ENCODE data around the gene SYNPO2. TPM values are rescaled to one million over a fixed set of nuclear protein-coding genes. Genes with fewer than 3 reads are reported as not detected.

Gene SYNPO2
- total RNA-seq (2014; rRNA removed; shearing (Covaris generic); ENCODE audit: low replicate concordance), result not detected in 2 replicates

GRCh38 chr4:118888666-118889311 lies at the start of gene SYNPO2:
TSS of gene SYNPO2 (plus strand) at chr4:118888854. CDS start at chr4:118889037, 183 bp downstream.
- peak; percentile 48 for DNase-seq (ENCODE audit: low read depth)
- in situ Hi-C loops (cut with HindIII; ENCODE audit: low pct_unique_long_range_greater_than_20kb, low sequenced_read_pairs), result no loop called here

GRCh38 chr4:118839221-118839927 lies 49.3 kb upstream of the SYNPO2 start:
- in situ Hi-C loops (cut with HindIII; ENCODE audit: low pct_unique_long_range_greater_than_20kb, low sequenced_read_pairs), result no loop called here
- no peak for DNase-seq (ENCODE audit: low read depth)

GRCh38 chr4:118842055-118842454 lies 46.6 kb upstream of the SYNPO2 start:
- in situ Hi-C loops (cut with HindIII; ENCODE audit: low pct_unique_long_range_greater_than_20kb, low sequenced_read_pairs), result no loop called here
- DNase-seq (ENCODE audit: low read depth), result no peak

- no peak for DNase-seq (ENCODE audit: low read depth)
- in situ Hi-C loops (cut with HindIII; ENCODE audit: low pct_unique_long_range_greater_than_20kb, low sequenced_read_pairs), result no loop called here
Observed at GRCh38 chr4:118843237-118843636, 45.4 kb upstream of the SYNPO2 start.

- in situ Hi-C loops (cut with HindIII; ENCODE audit: low pct_unique_long_range_greater_than_20kb, low sequenced_read_pairs), result no loop called here
- no peak for DNase-seq (ENCODE audit: low read depth)
Observed at GRCh38 chr4:118845552-118846050, 43.1 kb upstream of the SYNPO2 start.

- in situ Hi-C loops (cut with HindIII; ENCODE audit: low pct_unique_long_range_greater_than_20kb, low sequenced_read_pairs), result no loop called here
- no peak for DNase-seq (ENCODE audit: low read depth)
Observed at GRCh38 chr4:118846979-118847378, 41.7 kb upstream of the SYNPO2 start.

GRCh38 chr4:118848242-118848641 lies 40.4 kb upstream of the SYNPO2 start:
- in situ Hi-C loops (cut with HindIII; ENCODE audit: low pct_unique_long_range_greater_than_20kb, low sequenced_read_pairs), result no loop called here

GRCh38 chr4:118848901-118849300 lies 39.8 kb upstream of the SYNPO2 start:
- DNase-seq (ENCODE audit: low read depth), result no peak
- in situ Hi-C loops (cut with HindIII; ENCODE audit: low pct_unique_long_range_greater_than_20kb, low sequenced_read_pairs), result no loop called here

More at GRCh38 chr4:118848242-118848641, 40.4 kb upstream of the SYNPO2 start:
- DNase-seq (ENCODE audit: low read depth), result no peak

GRCh38 chr4:118849867-118850487 lies 38.7 kb upstream of the SYNPO2 start:
- in situ Hi-C loops (cut with HindIII; ENCODE audit: low pct_unique_long_range_greater_than_20kb, low sequenced_read_pairs), result no loop called here
- DNase-seq (ENCODE audit: low read depth), result no peak

GRCh38 chr4:118850488-118851173 lies 38.0 kb upstream of the SYNPO2 start:
- in situ Hi-C loops (cut with HindIII; ENCODE audit: low pct_unique_long_range_greater_than_20kb, low sequenced_read_pairs), result no loop called here
- peak; percentile 29 for DNase-seq (ENCODE audit: low read depth)

- in situ Hi-C loops (cut with HindIII; ENCODE audit: low pct_unique_long_range_greater_than_20kb, low sequenced_read_pairs), result no loop called here
- no peak for DNase-seq (ENCODE audit: low read depth)
Observed at GRCh38 chr4:118857760-118858159, 30.9 kb upstream of the SYNPO2 start.

- in situ Hi-C loops (cut with HindIII; ENCODE audit: low pct_unique_long_range_greater_than_20kb, low sequenced_read_pairs), result no loop called here
- no peak for DNase-seq (ENCODE audit: low read depth)
Observed at GRCh38 chr4:118858779-118859178, 29.9 kb upstream of the SYNPO2 start.

GRCh38 chr4:118865091-118865708 lies 23.5 kb upstream of the SYNPO2 start:
- in situ Hi-C loops (cut with HindIII; ENCODE audit: low pct_unique_long_range_greater_than_20kb, low sequenced_read_pairs), result no loop called here
- peak; percentile 34 for DNase-seq (ENCODE audit: low read depth)

- no peak for DNase-seq (ENCODE audit: low read depth)
- in situ Hi-C loops (cut with HindIII; ENCODE audit: low pct_unique_long_range_greater_than_20kb, low sequenced_read_pairs), result no loop called here
Observed at GRCh38 chr4:118866442-118866841, 22.2 kb upstream of the SYNPO2 start.

GRCh38 chr4:118867311-118868067 lies 21.2 kb upstream of the SYNPO2 start:
- in situ Hi-C loops (cut with HindIII; ENCODE audit: low pct_unique_long_range_greater_than_20kb, low sequenced_read_pairs), result no loop called here

GRCh38 chr4:118869808-118870342 lies 18.8 kb upstream of the SYNPO2 start:
- DNase-seq (ENCODE audit: low read depth), result no peak
- in situ Hi-C loops (cut with HindIII; ENCODE audit: low pct_unique_long_range_greater_than_20kb, low sequenced_read_pairs), result no loop called here

More at GRCh38 chr4:118867311-118868067, 21.2 kb upstream of the SYNPO2 start:
- no peak for DNase-seq (ENCODE audit: low read depth)

GRCh38 chr4:118872181-118872580 lies 16.5 kb upstream of the SYNPO2 start:
- in situ Hi-C loops (cut with HindIII; ENCODE audit: low pct_unique_long_range_greater_than_20kb, low sequenced_read_pairs), result no loop called here
- no peak for DNase-seq (ENCODE audit: low read depth)
